Superior temporal gyrus (tissue), 1 donor: Measurements from ENCODE around the gene PIGP.
"Not testable (repeated sequence)": the region's sequence is repeated elsewhere in the genome, so short reads cannot be mapped to it uniquely, and the experiment has no call there.

ENCODE experiments used
- DNase-seq: peaks from one replicate; pipeline ENCODE4 v3.0.0-alpha.2; 2016; ENCODE audit errors: extremely low spot score

PIGP gene

GRCh38 chr21:37076087-37076850 is 3.4 kb upstream of the PIGP start:
- DNase-seq = no peak

GRCh38 chr21:37075214-37075770 is 2.4 kb upstream of the PIGP start:
- no peak for DNase-seq

GRCh38 chr21:37074546-37074945 is 1.7 kb upstream of the PIGP start:
- no peak for DNase-seq

GRCh38 chr21:37074197-37074510 is 1.3 kb upstream of the PIGP start:
- no peak for DNase-seq

GRCh38 chr21:37073417-37074196 is 736 bp upstream of the PIGP start:
- DNase-seq = peak; percentile 78

GRCh38 chr21:37072274-37072987 is 440 bp downstream of the PIGP start:
- DNase-seq = peak; percentile 92

GRCh38 chr21:37071561-37072273 is 1.2 kb downstream of the PIGP start:
- DNase-seq = peak; percentile 64

- no peak for DNase-seq
Observed at GRCh38 chr21:37065561-37066177, 7.2 kb downstream of the PIGP start.

GRCh38 chr21:37064841-37065240 is 8.0 kb downstream of the PIGP start:
- DNase-seq = no peak

- no peak for DNase-seq
Observed at GRCh38 chr21:37063433-37063832, 9.4 kb downstream of the PIGP start.

- DNase-seq = no peak
Observed at GRCh38 chr21:37062593-37062935, 10.3 kb downstream of the PIGP start.

- DNase-seq = no peak
Observed at GRCh38 chr21:37061926-37062592, 10.8 kb downstream of the PIGP start.

GRCh38 chr21:37060296-37060695 is 12.6 kb downstream of the PIGP start:
- peak; percentile 69 for DNase-seq

GRCh38 chr21:37059181-37059580 is 13.7 kb downstream of the PIGP start:
- DNase-seq = no peak

GRCh38 chr21:37058261-37058660 is 14.6 kb downstream of the PIGP start:
- DNase-seq = no peak

GRCh38 chr21:37057614-37058013 is 15.3 kb downstream of the PIGP start:
- DNase-seq = no peak

- DNase-seq = no peak
Observed at GRCh38 chr21:37055271-37055855, 17.5 kb downstream of the PIGP start.

- DNase-seq = not testable (repeated sequence)
Observed at GRCh38 chr21:37049741-37050140, 23.1 kb downstream of the PIGP start.

- no peak for DNase-seq
Observed at GRCh38 chr21:37047079-37047478, 25.8 kb downstream of the PIGP start.

- no peak for DNase-seq
Observed at GRCh38 chr21:37045556-37045955, 27.3 kb downstream of the PIGP start.
